ENCODE measurements around the gene SGCA.

Gene SGCA

GRCh38 chr17:50182783-50183420, 17.1 kb downstream of the SGCA start:
- DNase-seq (ENCODE audit: low spot score): no peak

- DNase-seq (ENCODE audit: low spot score): no peak
These were observed 17.7 kb downstream of the SGCA start for GRCh38 chr17:50183421-50183994.

GRCh38 chr17:50184064-50184463, 18.3 kb downstream of the SGCA start:
- no peak for DNase-seq (ENCODE audit: low spot score)

GRCh38 chr17:50184611-50185398, 19.0 kb downstream of the SGCA start:
- no peak for DNase-seq (ENCODE audit: low spot score)

- no peak for DNase-seq (ENCODE audit: low spot score)
These were observed 20.0 kb downstream of the SGCA start for GRCh38 chr17:50185631-50186471.

GRCh38 chr17:50186661-50187393, 21.0 kb downstream of the SGCA start:
- no peak for DNase-seq (ENCODE audit: low spot score)

- no peak for DNase-seq (ENCODE audit: low spot score)
These were observed 21.6 kb downstream of the SGCA start for GRCh38 chr17:50187394-50187725.

- no peak for DNase-seq (ENCODE audit: low spot score)
These were observed 22.1 kb downstream of the SGCA start for GRCh38 chr17:50187751-50188530.

- no peak for DNase-seq (ENCODE audit: low spot score)
These were observed 22.7 kb downstream of the SGCA start for GRCh38 chr17:50188531-50188920.

GRCh38 chr17:50188921-50189549, 23.2 kb downstream of the SGCA start:
- DNase-seq (ENCODE audit: low spot score): no peak

GRCh38 chr17:50189550-50190292, 23.9 kb downstream of the SGCA start:
- no peak for DNase-seq (ENCODE audit: low spot score)

- DNase-seq (ENCODE audit: low spot score): no peak
These were observed 24.4 kb downstream of the SGCA start for GRCh38 chr17:50190293-50190602.

GRCh38 chr17:50190603-50191358, 25.0 kb downstream of the SGCA start:
- DNase-seq (ENCODE audit: low spot score): no peak

GRCh38 chr17:50191359-50192143, 25.7 kb downstream of the SGCA start:
- DNase-seq (ENCODE audit: low spot score): no peak

- no peak for DNase-seq (ENCODE audit: low spot score)
These were observed 26.4 kb downstream of the SGCA start for GRCh38 chr17:50192144-50192617.

- DNase-seq (ENCODE audit: low spot score): no peak
These were observed 26.9 kb downstream of the SGCA start for GRCh38 chr17:50192618-50193291.

GRCh38 chr17:50194140-50194933, 28.5 kb downstream of the SGCA start:
- DNase-seq (ENCODE audit: low spot score): no peak

Measured in COLO829 (cell line).